A549 (cell line): ENCODE results near the gene PPME1. TPM values are rescaled to one million over a fixed set of nuclear protein-coding genes. Genes with fewer than 3 reads are reported as not detected.

Experiments
- ATAC-seq, 2 experiments: fragments of 200-7000 bp in 1 of 2; fragments of >200 bp in 1 of 2; cut with Nextera tagmentation in 1 of 2; cut with Tn5 transposase in 1 of 2; 3 replicates each; pipeline versions ENCODE4 v1.8.0 to v1.9.1; 2018 to 2020; ENCODE audit warnings: mild to moderate bottlenecking in 1 of 2, moderate library complexity in 1 of 2
- CTCF ChIA-PET: fragments of 300-600 bp; sonication (Branson Sonifier 250); formaldehyde crosslinking; extraction: SDS; loops from one replicate; lab custom pipeline; 2021; ENCODE audit warnings: antibody characterized with exemption, inconsistent platforms; lab: Yijun Ruan, JAX
- POLR2A ChIA-PET: fragments of 350-600 bp; formaldehyde crosslinking; extraction: SDS; loops from one replicate; lab custom pipeline; 2021; ENCODE audit warnings: antibody characterized with exemption, inconsistent platforms; lab: Yijun Ruan, JAX
- DNase-seq, 2 experiments: peaks; one replicate each; pipeline versions ENCODE4 v3.0.0 to v3.0.0-alpha.2; 2011 to 2016; ENCODE audit warnings: low read depth in 1 of 2, low spot score in 1 of 2
- FAIRE-seq: peaks from 2 replicates; lab custom pipeline; 2011; peaks lifted over from hg19 to GRCh38; lab: Jason Lieb, UNC
- H3K27ac ChIP-seq, 2 experiments: fragments of >200 bp; sonication (Bioruptor Twin); formaldehyde crosslinking; 3 replicates each; pipeline ENCODE4 v1.5.1; 2016 to 2017
- H3K4me1 ChIP-seq: fragments of >200 bp; sonication (Bioruptor Twin); formaldehyde crosslinking; 3 replicates; pipeline ENCODE4 v1.6.1; 2016
- H3K4me2 ChIP-seq: fragments of >200 bp; sonication (Bioruptor Twin); formaldehyde crosslinking; 3 replicates; pipeline ENCODE4 v1.6.1; 2016
- H3K4me3 ChIP-seq: fragments of >200 bp; sonication (Bioruptor Twin); formaldehyde crosslinking; 3 replicates; pipeline ENCODE4 v1.5.1; 2016
- H3K9me3 ChIP-seq: fragments of >200 bp; sonication (Bioruptor Twin); formaldehyde crosslinking; 3 replicates; pipeline ENCODE4 v1.6.1; 2016
- EP300 ChIP-seq, 2 experiments: fragments of >200 bp; sonication (Bioruptor Twin); formaldehyde crosslinking; IDR thresholded peaks; 2 replicates in 1 of 2; 3 replicates in 1 of 2; pipeline ENCODE4 v1.6.1; 2016 to 2017
- FOSB ChIP-seq: fragments of 250-450 bp; sonication (Bioruptor Pico); IDR thresholded peaks from 2 replicates; pipeline ENCODE4 v1.5.0; 2020; ENCODE audit warnings: mild to moderate bottlenecking, moderate library complexity
- HOXA7 ChIP-seq: fragments of 250-450 bp; sonication (Bioruptor Pico); IDR thresholded peaks from 2 replicates; pipeline ENCODE4 v1.5.0; 2020; ENCODE audit warnings: mild to moderate bottlenecking, moderate library complexity
- MAFK ChIP-seq: fragments of 450-650 bp; IDR thresholded peaks from 2 replicates; pipeline ENCODE4 v1.6.1; 2014; ENCODE audit not compliant: partially characterized antibody
- NFE2L2 ChIP-seq: fragments of 150-350 bp; conservative IDR thresholded peaks from 2 replicates; pipeline ENCODE4 v1.6.1; 2014; ENCODE audit warnings: low read length
- NPAS2 ChIP-seq: fragments of 250-450 bp; sonication (Bioruptor Pico); IDR thresholded peaks from 2 replicates; pipeline ENCODE4 v1.8.0; 2022; ENCODE audit warnings: mild to moderate bottlenecking, moderate library complexity, borderline replicate concordance
- PHF8 ChIP-seq: fragments of 200-600 bp; sonication (generic); IDR thresholded peaks from 2 replicates; pipeline ENCODE4 v1.6.1; 2016; ENCODE audit warnings: low read depth, mild to moderate bottlenecking, antibody characterized with exemption, moderate library complexity, borderline replicate concordance
- POLR2A ChIP-seq: IDR thresholded peaks from 2 replicates; pipeline ENCODE4 v1.6.1; 2012; ENCODE audit warnings: mild to moderate bottlenecking, low read length
- RAD21 ChIP-seq, 2 experiments: fragments of >200 bp in 1 of 2; sonication (Bioruptor Twin) in 1 of 2; formaldehyde crosslinking in 1 of 2; IDR thresholded peaks in 1 of 2; conservative IDR thresholded peaks in 1 of 2; 2 replicates in 1 of 2; 3 replicates in 1 of 2; pipeline ENCODE4 v1.6.1; 2012 to 2018; ENCODE audit warnings: inconsistent platforms in 1 of 2
- TFCP2L1 ChIP-seq: fragments of 250-450 bp; sonication (Bioruptor Pico); IDR thresholded peaks from 2 replicates; pipeline ENCODE4 v1.5.0; 2021; ENCODE audit warnings: mild to moderate bottlenecking
- TP53 ChIP-seq: fragments of 250-450 bp; sonication (Bioruptor Pico); IDR thresholded peaks from 2 replicates; pipeline ENCODE4 v1.5.0; 2021; ENCODE audit warnings: mild to moderate bottlenecking, moderate library complexity
- ZSCAN20 ChIP-seq: fragments of 250-450 bp; sonication (Bioruptor Pico); IDR thresholded peaks from 2 replicates; pipeline ENCODE4 v1.8.0; 2022; ENCODE audit warnings: mild to moderate bottlenecking, moderate library complexity
- WGBS: methylation state at CpG from one replicate; pipeline ENCODE4 v1.1.6; 2017; ENCODE audit errors: missing lambda C conversion rate; 5-methylcytosine and 5-hydroxymethylcytosine counted together
- polyA plus RNA-seq, 4 experiments: library from polyadenylated mRNA; depleted of rRNA in 3 of 4; stranded (reverse); fragments of >200 nt; fragmentation: RNase III in 1 of 4; extraction: RNeasy Plus Mini Kit Qiagen cat#74134 plus additional on column Dnase treatment in 1 of 4; gene quantifications; 2 replicates in 3 of 4; 3 replicates in 1 of 4; pipeline ENCODE4 v1.2.3, GENCODE V29; 2011 to 2017

The PPME1 gene
- polyA plus RNA-seq, 2 of the 4 experiments (the other 2 are of a cell fraction): 82.6 to 89.8 TPM

DNA sequence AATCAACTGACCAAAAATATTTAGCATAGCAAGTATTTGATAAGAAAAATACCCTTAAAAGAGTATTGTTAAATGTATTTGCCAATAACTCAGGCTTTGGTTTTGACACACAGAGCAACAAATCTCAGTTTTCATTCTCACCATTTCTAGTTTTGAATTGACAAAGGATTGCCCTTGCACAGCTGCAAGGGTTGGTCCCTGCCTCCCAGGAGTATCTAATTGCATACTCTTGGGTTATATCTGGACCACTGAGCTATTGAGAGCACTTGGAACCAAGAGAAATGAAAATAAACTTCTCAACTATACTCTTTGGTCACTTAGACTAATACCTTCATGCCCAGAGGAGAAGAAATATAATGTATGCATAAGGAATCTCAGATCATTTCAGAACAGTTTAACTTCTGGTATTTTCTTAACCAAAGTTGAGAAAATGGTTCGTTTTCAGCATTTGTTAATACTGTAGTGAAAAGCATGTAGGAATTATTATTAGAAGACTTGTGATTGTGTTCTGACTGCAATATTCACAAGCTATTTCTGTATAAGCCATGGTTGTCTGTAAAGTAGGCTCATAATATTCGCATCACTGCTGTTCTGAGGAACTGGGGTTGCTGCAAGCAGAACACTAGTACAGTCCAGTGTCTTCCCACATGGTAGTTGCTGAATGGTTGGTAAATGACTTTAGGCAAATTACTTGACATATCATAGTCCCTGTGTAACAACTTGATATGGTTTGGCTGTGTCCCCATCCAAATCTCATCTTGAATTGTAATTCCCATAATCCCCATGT lies 8.2 kb upstream of the PPME1 start:
- 83% methylated on average over 2 of the region's 2 CpGs for WGBS
- FAIRE-seq (no peak), DNase-seq (no peak), ATAC-seq (no peak)
- ChIA-PET POLR2A (interaction anchor here (1.3 kb wide), 1 partner anchor 8 kb away, joined by 3 read pairs; the partner anchor contains the start of genes C2CD3 and PPME1), CTCF (interaction anchor here (1.4 kb wide), 1 partner anchor 14 kb away, joined by 3 read pairs; no protein-coding TSS in a partner anchor)
- Histone ChIP-seq H3K4me2 (no peak overlapping the region), H3K27ac (no peak overlapping the region), H3K4me3 (no peak overlapping the region), H3K4me1 (no peaks in the 10 kb centered on the region; the same call in 2 of the 3 replicates), H3K9me3 (no peaks in the 10 kb centered on the region)
- no peak for TF ChIP-seq TFCP2L1 (CRISPR knock-in tag)

DNA sequence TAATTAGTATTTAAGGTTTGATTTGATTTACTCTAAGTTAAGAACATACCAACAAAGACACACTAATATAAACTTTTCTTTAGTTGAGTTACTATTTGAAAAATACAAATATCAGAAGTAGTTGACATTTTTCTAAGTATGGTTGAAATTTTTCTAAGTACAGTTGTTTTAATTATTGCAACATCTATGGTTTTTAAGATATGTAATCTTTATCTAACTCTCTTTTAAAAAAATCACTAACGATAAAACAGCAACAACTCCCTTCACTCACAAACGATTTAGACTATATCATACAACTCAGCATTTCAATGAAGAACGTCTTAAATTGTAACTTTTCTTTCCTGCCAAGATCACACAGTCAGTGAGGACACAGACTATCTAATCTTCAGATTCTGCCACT lies 2.3 kb upstream of the PPME1 start:
- no peak overlapping the region for H3K27ac ChIP-seq
- POLR2A ChIA-PET: no interaction called here
- H3K9me3 ChIP-seq: no peaks in the 10 kb centered on the region
- DNase-seq (no peak), ATAC-seq (no peak), FAIRE-seq (no peak)
- TF ChIP-seq RAD21 (conservative IDR thresholded peaks at IDR 0.05 in 1 of 2, IDR thresholded peaks at IDR 0.05 in 1 of 2): no peak
- CTCF ChIA-PET: no interaction called here
- peaks cover 32% of the 10 kb centered on the region for H3K4me1 ChIP-seq
- 40% methylated on average over 3 of the region's 3 CpGs for WGBS
- peak overlapping the region; percentile 98 for H3K4me2 ChIP-seq
- peak overlapping the region; percentile 81; the same call in 1 of the 3 replicates for H3K4me3 ChIP-seq

DNA sequence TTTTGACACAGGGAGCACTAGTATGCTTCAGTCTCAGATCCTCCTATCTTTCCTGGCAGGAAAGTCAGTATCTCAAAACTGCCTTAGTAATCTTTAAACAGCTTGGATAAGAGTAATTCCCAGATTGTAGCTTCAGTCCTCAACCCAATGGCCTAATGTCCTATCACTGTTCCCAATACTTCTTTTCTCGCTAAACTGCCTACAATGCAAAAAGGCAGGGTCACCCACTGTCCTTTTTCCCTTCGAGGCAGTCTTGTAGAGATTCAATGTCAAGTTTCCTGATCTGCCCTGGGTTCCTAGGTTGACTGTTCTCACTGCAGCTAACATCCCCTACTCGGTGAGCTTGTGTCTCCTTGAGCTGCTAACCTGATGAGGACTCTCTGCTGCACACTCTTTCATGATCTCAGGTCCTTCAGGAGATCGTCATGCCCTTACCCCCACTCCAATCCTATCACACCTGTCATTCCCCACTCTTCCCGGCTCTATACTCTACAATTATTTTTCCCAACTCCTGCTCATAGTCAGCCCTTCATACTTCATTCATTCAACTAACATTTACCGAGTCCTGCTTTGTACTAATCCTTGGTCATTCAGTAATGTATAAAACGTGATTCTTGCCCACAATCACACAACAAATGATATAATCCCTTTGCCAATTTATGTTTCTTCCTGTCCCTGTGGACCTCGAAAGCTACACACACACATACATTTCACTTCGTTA lies 1.2 kb upstream of the PPME1 start:
- no peak for ATAC-seq
- no peaks in the 10 kb centered on the region for H3K9me3 ChIP-seq
- TF ChIP-seq HOXA7 (CRISPR knock-in tag) (no peak), MAFK (peak; percentile 65)
- TF ChIP-seq, all 56 proteins: peak for 1
- peaks cover 41% of the 10 kb centered on the region for H3K4me1 ChIP-seq
- 10% methylated on average over 9 of the region's 9 CpGs for WGBS
- peak overlapping the region; percentile 88 to 90 for H3K27ac ChIP-seq
- FAIRE-seq (no peak), DNase-seq (no peak)
- ChIA-PET POLR2A (interaction anchor here (1.4 to 1.6 kb wide), 3 partner anchors 31 to 187 kb away, joined by 3 to 6 read pairs (median 4); partner anchors contain the start of gene UCP2), CTCF (interaction anchor here (0.8 to 2.1 kb wide), 10 partner anchors 9 to 274 kb away, joined by 3 to 7 read pairs (median 4); partner anchors contain the start of gene UCP2)
- H3K4me3 ChIP-seq: peak overlapping the region; percentile 81
- H3K4me2 ChIP-seq: peak overlapping the region; percentile 98

DNA sequence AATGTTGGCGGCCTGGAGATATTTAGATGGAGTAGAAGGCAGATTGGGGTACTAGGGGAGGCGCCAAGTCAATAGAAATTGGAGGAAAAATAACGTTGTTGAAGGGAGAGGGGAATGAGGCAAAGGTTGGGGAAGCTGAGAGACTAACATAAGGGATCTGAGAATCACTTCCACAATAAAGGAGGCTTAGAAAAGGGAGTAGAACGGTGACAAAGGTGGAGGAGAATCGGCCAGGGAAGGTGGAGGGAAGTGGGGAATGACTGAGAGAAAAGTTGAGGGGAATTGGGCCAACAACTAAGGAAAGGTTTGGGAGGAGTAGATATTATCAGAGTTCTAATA lies 510 bp downstream of the PPME1 start:
- Histone ChIP-seq H3K27ac (peak overlapping the region; percentile 89 to 90), H3K4me1 (peaks cover 46% of the 10 kb centered on the region), H3K4me3 (peak overlapping the region; percentile 86), H3K9me3 (no peaks in the 10 kb centered on the region), H3K4me2 (peak overlapping the region; percentile 97)
- no peak for DNase-seq
- peak in 1 of 2 experiments; percentile 1; a peak in 1 of 6 replicates for ATAC-seq
- FAIRE-seq: no peak
- ChIA-PET CTCF (interaction anchor here (0.6 to 2.1 kb wide), 13 partner anchors 10 to 208 kb away, joined by 3 to 11 read pairs (median 5); partner anchors contain the start of gene UCP2), POLR2A (interaction anchor here (0.9 to 1.6 kb wide), 6 partner anchors 10 to 208 kb away, joined by 3 to 6 read pairs (median 4); partner anchors contain the start of gene UCP2)
- WGBS: 2% methylated on average over 5 of the region's 5 CpGs
- TF ChIP-seq NFE2L2 (no peak), TP53 (CRISPR knock-in tag) (no peak), POLR2A (no peak), EP300 (IDR thresholded peaks at IDR 0.05) (no peak)

DNA sequence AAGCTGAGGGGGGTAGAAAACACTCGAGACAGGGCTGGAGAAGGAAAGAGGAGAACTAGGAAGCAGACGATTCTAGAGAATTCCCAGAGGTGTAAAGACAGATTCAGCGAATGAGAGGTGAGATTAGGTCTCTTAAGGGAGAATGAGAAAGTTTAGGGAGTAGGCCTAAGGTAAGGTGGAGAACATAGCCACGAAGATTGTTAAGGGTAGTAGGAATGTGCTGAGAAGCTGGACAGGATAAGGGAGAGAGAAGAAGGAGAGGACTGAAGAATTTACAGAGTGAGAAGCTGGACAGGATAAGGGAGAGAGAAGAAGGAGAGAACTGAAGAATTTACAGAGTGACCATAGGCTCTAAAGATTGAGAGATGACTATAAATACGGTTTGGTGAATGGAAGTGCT lies 908 bp downstream of the PPME1 start:
- H3K4me3 ChIP-seq: peak overlapping the region; percentile 86
- under 1% methylated on average over 5 of the region's 5 CpGs for WGBS
- TF ChIP-seq EP300 (IDR thresholded peaks at IDR 0.05) (no peak), ZSCAN20 (CRISPR knock-in tag) (no peak), FOSB (no peak), NPAS2 (CRISPR knock-in tag) (no peak), PHF8 (no peak)
- TF ChIP-seq, all 56 proteins: peak for 0
- FAIRE-seq: no peak
- ATAC-seq: no peak
- no peaks in the 10 kb centered on the region for H3K9me3 ChIP-seq
- no peak for DNase-seq
- ChIA-PET POLR2A (no interaction called here), CTCF (interaction anchor here (1.1 to 2.1 kb wide), 4 partner anchors 11 to 208 kb away, joined by 3 to 10 read pairs (median 4); no protein-coding TSS in a partner anchor)
- H3K4me1 ChIP-seq: peaks cover 46% of the 10 kb centered on the region
- H3K27ac ChIP-seq: peak overlapping the region; percentile 89 to 90
- H3K4me2 ChIP-seq: peak overlapping the region; percentile 97
